ENCODE data around the gene ATG9B.

Gene ATG9B

DNA sequence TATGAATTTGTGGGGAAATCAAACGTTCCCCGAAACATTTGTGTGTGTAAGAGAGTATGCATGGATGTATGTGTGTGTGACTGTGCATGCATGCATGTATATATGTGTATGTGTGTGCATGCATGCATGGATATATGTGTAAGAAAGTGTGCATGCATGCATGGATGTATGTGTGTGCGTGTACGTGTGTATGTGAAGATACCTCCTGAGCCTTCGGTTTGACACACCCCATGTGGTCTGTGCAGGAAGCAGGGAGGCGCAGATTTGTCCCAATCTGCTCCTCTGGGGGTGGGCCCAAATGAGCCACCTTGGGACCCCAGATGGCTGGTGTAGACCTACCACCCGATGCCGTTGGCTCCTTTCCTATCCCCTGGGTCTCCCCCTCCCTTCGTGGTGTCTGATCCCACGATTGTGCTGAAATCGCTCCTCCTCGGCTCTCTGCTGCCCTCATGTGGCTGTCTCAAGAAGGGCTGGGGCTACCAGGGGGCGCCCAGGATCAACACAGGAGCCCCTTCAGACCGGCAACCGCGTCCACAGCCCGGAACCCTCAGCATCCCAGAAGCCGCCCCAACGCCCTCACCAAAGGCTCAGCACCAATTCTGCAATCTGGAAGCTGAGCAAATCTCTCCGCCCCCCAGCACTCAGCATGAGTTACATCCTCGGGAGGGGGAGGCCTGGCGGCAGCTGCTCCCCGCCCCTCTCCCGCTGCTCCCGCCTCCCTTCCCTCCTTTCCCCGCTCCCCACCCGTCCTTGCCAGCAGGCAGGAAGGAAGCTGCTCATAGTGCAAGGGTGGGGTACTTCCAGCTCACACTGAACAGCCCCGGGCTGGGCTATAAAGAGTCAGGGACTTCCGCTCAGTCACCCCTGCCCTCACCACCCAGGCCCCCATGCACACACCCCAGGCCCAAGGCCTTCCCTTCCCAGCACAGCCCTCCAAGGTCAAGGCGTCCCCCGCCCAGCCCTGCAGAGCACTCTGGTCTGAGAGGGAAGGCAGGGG is 35.8 kb downstream of the ATG9B start:
- H3K4me1 ChIP-seq (ENCODE audit: insufficient read depth, low read length, poor library complexity, severe bottlenecking) = peaks cover 14% of the 10 kb centered on the region
- no peaks in the 10 kb centered on the region for H3K9me3 ChIP-seq (ENCODE audit: insufficient read depth, low read depth, low read length)
- no peaks in the 10 kb centered on the region for H4K20me1 ChIP-seq (ENCODE audit: insufficient read depth, low read length, poor library complexity, severe bottlenecking)
- H3F3A ChIP-seq (ENCODE audit: low read depth) = no peaks in the 10 kb centered on the region
- no peaks in the 10 kb centered on the region for H3K36me3 ChIP-seq (ENCODE audit: insufficient read depth, low read length)
- H3K79me2 ChIP-seq (ENCODE audit: insufficient read depth, low read length) = no peaks in the 10 kb centered on the region
- no peaks in the 10 kb centered on the region for H3K9me2 ChIP-seq (replicated peaks; ENCODE audit: low read depth, low read length)
- peak overlapping the region; percentile 55 for H2AFZ ChIP-seq (ENCODE audit: low read length)
- H3K9ac ChIP-seq (ENCODE audit: low read depth, low read length, poor library complexity, severe bottlenecking) = peak overlapping the region; percentile 35
- no peaks in the 10 kb centered on the region for H3K27me3 ChIP-seq (ENCODE audit: insufficient read depth, low read length, poor library complexity, severe bottlenecking)
- H3K4me3 ChIP-seq (ENCODE audit: low read length, poor library complexity, severe bottlenecking) = peak overlapping the region; percentile 55
- TF ChIP-seq EZH2phosphoT487 (IDR thresholded peaks at IDR 0.05; ENCODE audit: borderline replicate concordance) = no peak
- TF ChIP-seq, protein P1, sequence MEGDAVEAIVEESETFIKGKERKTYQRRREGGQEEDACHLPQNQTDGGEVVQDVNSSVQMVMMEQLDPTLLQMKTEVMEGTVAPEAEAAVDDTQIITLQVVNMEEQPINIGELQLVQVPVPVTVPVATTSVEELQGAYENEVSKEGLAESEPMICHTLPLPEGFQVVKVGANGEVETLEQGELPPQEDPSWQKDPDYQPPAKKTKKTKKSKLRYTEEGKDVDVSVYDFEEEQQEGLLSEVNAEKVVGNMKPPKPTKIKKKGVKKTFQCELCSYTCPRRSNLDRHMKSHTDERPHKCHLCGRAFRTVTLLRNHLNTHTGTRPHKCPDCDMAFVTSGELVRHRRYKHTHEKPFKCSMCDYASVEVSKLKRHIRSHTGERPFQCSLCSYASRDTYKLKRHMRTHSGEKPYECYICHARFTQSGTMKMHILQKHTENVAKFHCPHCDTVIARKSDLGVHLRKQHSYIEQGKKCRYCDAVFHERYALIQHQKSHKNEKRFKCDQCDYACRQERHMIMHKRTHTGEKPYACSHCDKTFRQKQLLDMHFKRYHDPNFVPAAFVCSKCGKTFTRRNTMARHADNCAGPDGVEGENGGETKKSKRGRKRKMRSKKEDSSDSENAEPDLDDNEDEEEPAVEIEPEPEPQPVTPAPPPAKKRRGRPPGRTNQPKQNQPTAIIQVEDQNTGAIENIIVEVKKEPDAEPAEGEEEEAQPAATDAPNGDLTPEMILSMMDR (conservative IDR thresholded peaks at IDR 0.05; ENCODE audit: low read length) = peak; percentile 85
- H3K4me2 ChIP-seq (ENCODE audit: low read depth, low read length, poor library complexity, severe bottlenecking) = peak overlapping the region; percentile 63

DNA sequence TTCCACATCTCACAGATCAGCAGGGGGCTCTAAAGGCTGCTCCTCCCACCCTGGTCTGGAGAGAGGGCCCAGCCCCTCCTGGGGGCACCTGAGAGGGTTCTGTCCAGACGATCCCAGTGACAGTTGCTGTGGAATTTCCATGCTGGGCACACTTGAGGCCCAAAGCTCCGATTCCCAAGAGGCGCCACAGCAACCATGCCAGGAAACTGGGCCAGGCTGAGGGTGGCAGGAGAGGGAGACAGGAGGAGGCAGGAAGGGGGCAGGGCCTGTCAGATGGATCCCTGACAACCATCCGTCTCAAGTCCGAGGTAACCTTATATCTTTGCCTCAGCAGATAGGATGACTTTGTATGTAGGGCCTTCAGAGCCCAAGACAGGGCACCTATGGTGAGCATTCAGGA is 37.7 kb downstream of the ATG9B start:
- Histone ChIP-seq H3K27me3 (ENCODE audit: insufficient read depth, low read length, poor library complexity, severe bottlenecking) (no peaks in the 10 kb centered on the region), H3F3A (ENCODE audit: low read depth) (no peaks in the 10 kb centered on the region), H4K20me1 (ENCODE audit: insufficient read depth, low read length, poor library complexity, severe bottlenecking) (no peaks in the 10 kb centered on the region)

GRCh38 chr7:150986099-150986512 is 38.2 kb downstream of the ATG9B start:
- Histone ChIP-seq H3F3A (ENCODE audit: low read depth) (no peaks in the 10 kb centered on the region), H4K20me1 (ENCODE audit: insufficient read depth, low read length, poor library complexity, severe bottlenecking) (no peaks in the 10 kb centered on the region), H3K4me2 (ENCODE audit: low read depth, low read length, poor library complexity, severe bottlenecking) (no peak overlapping the region), H3K4me1 (ENCODE audit: insufficient read depth, low read length, poor library complexity, severe bottlenecking) (peaks cover 14% of the 10 kb centered on the region), H3K27me3 (ENCODE audit: insufficient read depth, low read length, poor library complexity, severe bottlenecking) (no peaks in the 10 kb centered on the region), H3K4me3 (ENCODE audit: low read length, poor library complexity, severe bottlenecking) (no peak overlapping the region), H3K36me3 (ENCODE audit: insufficient read depth, low read length) (no peaks in the 10 kb centered on the region), H2AFZ (ENCODE audit: low read length) (no peak overlapping the region), H3K79me2 (ENCODE audit: insufficient read depth, low read length) (no peaks in the 10 kb centered on the region), H3K9ac (ENCODE audit: low read depth, low read length, poor library complexity, severe bottlenecking) (no peak overlapping the region), H3K9me3 (ENCODE audit: insufficient read depth, low read depth, low read length) (no peaks in the 10 kb centered on the region), H3K9me2 (replicated peaks; ENCODE audit: low read depth, low read length) (no peaks in the 10 kb centered on the region)
- no peak for TF ChIP-seq EZH2phosphoT487 (IDR thresholded peaks at IDR 0.05; ENCODE audit: borderline replicate concordance)
- TF ChIP-seq, protein P1 (conservative IDR thresholded peaks at IDR 0.05; ENCODE audit: low read length) = peak; percentile 80

More for the DNA sequence above, 37.7 kb downstream of the ATG9B start:
- Histone ChIP-seq H3K4me1 (ENCODE audit: insufficient read depth, low read length, poor library complexity, severe bottlenecking) (peaks cover 14% of the 10 kb centered on the region), H2AFZ (ENCODE audit: low read length) (no peak overlapping the region), H3K4me2 (ENCODE audit: low read depth, low read length, poor library complexity, severe bottlenecking) (no peak overlapping the region), H3K9me3 (ENCODE audit: insufficient read depth, low read depth, low read length) (no peaks in the 10 kb centered on the region), H3K79me2 (ENCODE audit: insufficient read depth, low read length) (no peaks in the 10 kb centered on the region), H3K4me3 (ENCODE audit: low read length, poor library complexity, severe bottlenecking) (no peak overlapping the region), H3K36me3 (ENCODE audit: insufficient read depth, low read length) (no peaks in the 10 kb centered on the region), H3K9me2 (replicated peaks; ENCODE audit: low read depth, low read length) (no peaks in the 10 kb centered on the region), H3K9ac (ENCODE audit: low read depth, low read length, poor library complexity, severe bottlenecking) (no peak overlapping the region)
- TF ChIP-seq, protein P1 (conservative IDR thresholded peaks at IDR 0.05; ENCODE audit: low read length) = no peak
- no peak for TF ChIP-seq EZH2phosphoT487 (IDR thresholded peaks at IDR 0.05; ENCODE audit: borderline replicate concordance)
